Tibial artery (tissue), 4 donors: ENCODE results near the gene MRC2.
"Not testable (repeated sequence)": the region's sequence is repeated elsewhere in the genome, so short reads cannot be mapped to it uniquely, and the experiment has no call there.

Source experiments
- DNase-seq, 2 donors: peaks; one replicate each; pipeline ENCODE4 v3.0.0-alpha.2; 2019
- H3K27ac ChIP-seq, 2 donors: fragments of 200-600 bp; sonication (generic) in 1 of 2; 1 replicate in 1 of 2; 2 replicates in 1 of 2; pipeline ENCODE4 v1.5.1; 2018 to 2019; ENCODE audit warnings: mild to moderate bottlenecking in 1 of 2
- H3K27me3 ChIP-seq, 2 donors: fragments of 200-600 bp; sonication (generic) in 1 of 2; one replicate each; pipeline versions ENCODE4 v1.5.1 to v1.6.0; 2016 to 2019
- H3K36me3 ChIP-seq, 3 donors: fragments of 200-600 bp; sonication (generic) in 2 of 3; one replicate each; pipeline ENCODE4 v1.5.1; 2016 to 2019; ENCODE audit warnings: mild to moderate bottlenecking in 2 of 3
- H3K4me1 ChIP-seq, 4 donors: fragments of 200-600 bp; sonication (generic) in 2 of 4; 1 replicate in 3 of 4; 2 replicates in 1 of 4; pipeline ENCODE4 v1.5.1; 2016 to 2019
- H3K4me3 ChIP-seq, 2 donors: fragments of 200-600 bp; sonication (generic) in 1 of 2; 1 replicate in 1 of 2; 2 replicates in 1 of 2; pipeline ENCODE4 v1.5.1; 2018 to 2019; ENCODE audit warnings: mild to moderate bottlenecking in 2 of 2
- H3K9me3 ChIP-seq, 3 donors: fragments of 200-600 bp; sonication (generic) in 1 of 3; one replicate each; pipeline ENCODE4 v1.5.1; 2016 to 2019
- intact Hi-C: fragments of 100-400 bp; cut with DNase I; formaldehyde crosslinking; loops from one replicate; pipeline ENCODE4 v1.15.0; 2023; ENCODE audit warnings: low total_unique reads
- TF ChIP-seq, protein P1 (sequence below), 2 experiments: fragments of 200-600 bp in 1 of 2; fragments of 450-650 bp in 1 of 2; IDR thresholded peaks; one replicate each; pipeline ENCODE4 v1.5.1; 2017 to 2019; ENCODE audit warnings: antibody characterized with exemption in 2 of 2, mild to moderate bottlenecking in 1 of 2, moderate library complexity in 1 of 2

MRC2 gene

DNA sequence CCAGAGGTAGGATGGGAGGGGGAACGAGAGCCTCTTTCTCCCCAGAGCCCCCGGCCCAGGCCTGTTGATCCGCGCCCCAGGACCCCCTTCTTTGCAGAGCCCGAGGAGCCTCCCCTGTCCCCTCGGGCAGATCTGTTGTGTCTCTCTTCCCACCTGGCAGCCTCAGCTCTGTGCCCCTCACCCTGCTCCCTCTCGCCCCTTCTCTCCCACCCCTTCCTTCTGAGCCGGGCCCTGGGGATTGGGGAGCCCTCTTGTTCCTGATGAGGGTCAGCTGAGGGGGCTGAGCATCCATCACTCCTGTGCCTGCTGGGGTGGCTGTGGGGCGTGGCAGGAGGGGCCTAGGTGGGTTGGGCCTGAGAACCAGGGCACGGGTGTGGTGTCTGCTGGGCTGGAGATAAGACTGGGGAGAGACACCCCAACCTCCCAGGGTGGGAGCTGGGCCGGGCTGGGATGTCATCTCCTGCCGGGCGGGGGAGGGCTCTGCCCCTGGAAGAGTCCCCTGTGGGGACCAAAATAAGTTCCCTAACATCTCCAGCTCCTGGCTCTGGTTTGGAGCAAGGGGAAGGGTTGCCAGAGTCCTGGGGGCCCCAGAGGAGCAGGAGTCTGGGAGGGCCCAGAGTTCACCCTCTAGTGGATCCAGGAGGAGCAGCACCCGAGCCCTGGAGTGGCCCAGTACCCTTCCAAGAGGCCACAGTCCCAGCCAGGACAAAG lies 65.4 kb downstream of the MRC2 start:
- Histone ChIP-seq H3K36me3 (peaks cover 5 to 29% (median 8%) of the 10 kb centered on the region in 3 donors), H3K27ac (no peak overlapping the region), H3K4me1 (peaks cover 0 to 10% (median 9%) of the 10 kb centered on the region in 4 donors), H3K9me3 (no peaks in the 10 kb centered on the region), H3K27me3 (peaks cover 0 to 2% of the 10 kb centered on the region in 2 donors), H3K4me3 (no peak overlapping the region)
- TF ChIP-seq, protein P1, sequence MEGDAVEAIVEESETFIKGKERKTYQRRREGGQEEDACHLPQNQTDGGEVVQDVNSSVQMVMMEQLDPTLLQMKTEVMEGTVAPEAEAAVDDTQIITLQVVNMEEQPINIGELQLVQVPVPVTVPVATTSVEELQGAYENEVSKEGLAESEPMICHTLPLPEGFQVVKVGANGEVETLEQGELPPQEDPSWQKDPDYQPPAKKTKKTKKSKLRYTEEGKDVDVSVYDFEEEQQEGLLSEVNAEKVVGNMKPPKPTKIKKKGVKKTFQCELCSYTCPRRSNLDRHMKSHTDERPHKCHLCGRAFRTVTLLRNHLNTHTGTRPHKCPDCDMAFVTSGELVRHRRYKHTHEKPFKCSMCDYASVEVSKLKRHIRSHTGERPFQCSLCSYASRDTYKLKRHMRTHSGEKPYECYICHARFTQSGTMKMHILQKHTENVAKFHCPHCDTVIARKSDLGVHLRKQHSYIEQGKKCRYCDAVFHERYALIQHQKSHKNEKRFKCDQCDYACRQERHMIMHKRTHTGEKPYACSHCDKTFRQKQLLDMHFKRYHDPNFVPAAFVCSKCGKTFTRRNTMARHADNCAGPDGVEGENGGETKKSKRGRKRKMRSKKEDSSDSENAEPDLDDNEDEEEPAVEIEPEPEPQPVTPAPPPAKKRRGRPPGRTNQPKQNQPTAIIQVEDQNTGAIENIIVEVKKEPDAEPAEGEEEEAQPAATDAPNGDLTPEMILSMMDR (IDR thresholded peaks at IDR 0.05), result peak in 1 of 2 experiments; percentile 15
- intact Hi-C loops, result no loop called here
- DNase-seq, result no peak

DNA sequence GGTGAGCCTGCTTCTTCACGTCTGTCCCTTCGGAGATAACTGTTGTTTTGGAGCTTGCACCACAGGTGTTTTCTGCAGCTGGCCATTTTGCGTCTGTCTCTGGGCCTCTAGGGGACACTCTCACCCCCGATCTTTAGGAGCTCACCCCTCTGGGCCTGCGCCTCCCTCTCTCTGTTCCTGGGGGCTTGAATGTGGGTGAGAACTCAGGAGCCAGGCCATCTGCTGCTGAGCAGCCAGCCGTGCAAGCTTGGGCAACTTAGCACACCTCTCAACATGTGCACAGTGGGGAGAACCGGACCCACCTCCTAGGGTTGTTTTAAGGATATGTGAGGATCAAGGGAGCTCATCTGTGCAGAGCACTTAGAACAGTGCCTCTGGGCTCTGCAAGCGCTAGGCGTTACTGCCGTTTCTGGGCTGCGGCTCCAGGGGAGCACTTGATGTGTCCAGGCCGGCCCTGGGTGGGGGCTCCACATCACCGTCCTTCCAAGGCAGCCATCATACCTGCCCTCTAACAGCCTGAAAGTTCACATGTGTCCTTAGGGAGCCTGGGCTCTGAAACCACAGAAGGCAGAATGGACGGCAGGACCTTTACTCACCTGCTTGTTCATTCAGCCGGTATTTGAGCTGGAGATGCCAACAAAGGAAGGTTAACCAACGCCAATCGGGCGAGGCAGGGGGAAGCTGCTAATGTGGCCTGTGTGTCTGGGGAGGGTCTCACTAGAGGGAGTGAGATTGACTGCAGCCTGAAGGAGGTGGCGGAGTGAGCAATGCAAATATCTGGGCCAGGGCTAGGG lies 66.3 kb downstream of the MRC2 start:
- no peaks in the 10 kb centered on the region for H3K9me3 ChIP-seq
- no peak for DNase-seq
- H3K4me3 ChIP-seq, result no peak overlapping the region
- peaks cover 0 to 10% (median 9%) of the 10 kb centered on the region in 4 donors for H3K4me1 ChIP-seq
- peaks cover 0 to 2% of the 10 kb centered on the region in 2 donors for H3K27me3 ChIP-seq
- intact Hi-C loops, result no loop called here
- TF ChIP-seq, protein P1 (IDR thresholded peaks at IDR 0.05), result no peak
- peaks cover 2 to 29% (median 5%) of the 10 kb centered on the region in 3 donors for H3K36me3 ChIP-seq
- no peak overlapping the region for H3K27ac ChIP-seq

GRCh38 chr17:62695093-62695738 lies 67.7 kb downstream of the MRC2 start:
- H3K27ac ChIP-seq, H3K4me3 ChIP-seq: not testable (repeated sequence)

DNA sequence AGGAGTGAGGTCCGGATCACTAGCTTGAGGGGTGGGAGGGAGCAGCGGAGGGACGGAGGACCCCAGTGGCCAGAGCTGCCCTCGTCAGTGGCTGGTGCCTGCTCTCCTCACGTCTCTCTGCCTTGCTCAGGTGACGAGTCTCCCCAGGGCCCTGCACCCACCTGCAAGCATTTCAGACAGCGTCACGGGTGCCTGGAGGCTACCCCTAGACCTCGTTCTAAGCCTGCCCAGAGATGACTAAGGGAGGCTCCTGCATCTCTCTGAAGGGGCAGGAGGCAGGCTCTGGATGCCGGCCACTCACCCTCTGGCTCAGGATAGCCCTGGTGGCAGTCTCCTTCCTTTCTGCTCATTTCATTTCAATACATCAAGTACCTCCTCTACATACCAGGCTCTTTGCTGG lies 68.8 kb downstream of the MRC2 start:
- TF ChIP-seq, protein P1 (IDR thresholded peaks at IDR 0.05), result no peak
- Histone ChIP-seq H3K36me3 (peaks cover 0 to 6% (median 5%) of the 10 kb centered on the region in 3 donors), H3K4me3 (no peak overlapping the region), H3K9me3 (no peaks in the 10 kb centered on the region), H3K27ac (peak overlapping the region in 1 of 2 donors; percentile 39), H3K4me1 (peaks cover 0 to 10% (median 9%) of the 10 kb centered on the region in 4 donors), H3K27me3 (peaks cover 0 to 7% of the 10 kb centered on the region in 2 donors)
- intact Hi-C loops, result no loop called here
- no peak for DNase-seq

More at GRCh38 chr17:62695093-62695738, 67.7 kb downstream of the MRC2 start:
- H3K36me3 ChIP-seq, result peaks cover 0 to 17% (median 5%) of the 10 kb centered on the region in 3 donors
- H3K9me3 ChIP-seq, DNase-seq, H3K4me1 ChIP-seq, intact Hi-C loops, H3K27me3 ChIP-seq: not testable (repeated sequence)

DNA sequence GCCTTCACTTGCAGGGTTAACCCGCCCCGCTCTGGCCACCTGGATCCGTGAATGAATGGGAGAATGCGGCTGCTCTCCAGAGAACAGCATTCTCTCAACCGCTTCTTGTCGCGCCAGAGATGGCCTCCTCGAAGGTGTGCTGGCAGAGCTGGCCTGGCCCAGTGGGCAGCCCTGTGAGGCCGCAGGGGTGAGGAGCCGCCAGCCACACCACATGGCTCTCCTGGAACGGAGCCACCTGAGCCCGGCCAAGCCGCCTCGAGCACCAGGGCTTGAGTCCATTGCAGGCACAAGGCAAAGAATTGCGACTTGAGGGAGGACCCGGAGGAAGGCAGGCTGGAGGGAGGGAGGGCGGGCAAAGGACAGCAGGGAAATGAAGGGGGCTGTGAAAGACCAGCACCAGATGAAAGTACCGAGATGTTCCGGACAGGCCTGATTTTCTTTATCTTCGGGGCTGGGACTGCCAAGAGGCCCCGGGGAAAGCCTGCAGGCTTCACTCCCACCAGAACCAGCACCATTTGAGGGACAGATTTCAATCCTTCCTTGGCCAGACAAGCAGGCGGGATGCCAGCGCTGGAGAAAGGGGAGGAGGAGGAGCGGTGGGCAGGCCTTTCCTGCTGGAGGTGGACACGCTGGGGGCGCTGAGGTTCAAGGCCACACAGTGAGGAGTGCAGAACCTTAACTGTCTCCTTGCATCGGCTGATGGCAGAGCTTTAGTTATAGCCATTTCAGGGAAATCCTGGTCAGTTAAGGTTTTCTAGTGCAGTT lies 69.4 kb downstream of the MRC2 start:
- H3K27ac ChIP-seq, result peak overlapping the region in 1 of 2 donors; percentile 39
- H3K36me3 ChIP-seq, result peaks cover 0 to 6% (median 2%) of the 10 kb centered on the region in 3 donors
- no peaks in the 10 kb centered on the region for H3K9me3 ChIP-seq
- peaks cover 0 to 10% (median 9%) of the 10 kb centered on the region in 4 donors for H3K4me1 ChIP-seq
- H3K27me3 ChIP-seq, result peaks cover 0 to 14% of the 10 kb centered on the region in 2 donors
- TF ChIP-seq, protein P1 (IDR thresholded peaks at IDR 0.05), result no peak
- H3K4me3 ChIP-seq, result no peak overlapping the region
- intact Hi-C loops, result no loop called here
- DNase-seq, result peak in 1 of 2 donors; percentile 76

GRCh38 chr17:62698459-62698858 lies 71.0 kb downstream of the MRC2 start:
- peaks cover 0 to 14% (median 11%) of the 10 kb centered on the region in 4 donors for H3K4me1 ChIP-seq
- peak in 1 of 2 donors; percentile 40 for DNase-seq
- H3K9me3 ChIP-seq, H3K4me3 ChIP-seq, H3K36me3 ChIP-seq, H3K27ac ChIP-seq, intact Hi-C loops: not testable (repeated sequence)
- peaks cover 0 to 24% of the 10 kb centered on the region in 2 donors for H3K27me3 ChIP-seq
